Measurements from ENCODE around the gene TMEM273. TPM values are rescaled to one million over a fixed set of nuclear protein-coding genes. Genes with fewer than 3 reads are reported as not detected.

Gene TMEM273
- total and polyA plus RNA-seq, 2 of the 4 experiments (the other 2 are of a cell fraction) = not detected

DNA sequence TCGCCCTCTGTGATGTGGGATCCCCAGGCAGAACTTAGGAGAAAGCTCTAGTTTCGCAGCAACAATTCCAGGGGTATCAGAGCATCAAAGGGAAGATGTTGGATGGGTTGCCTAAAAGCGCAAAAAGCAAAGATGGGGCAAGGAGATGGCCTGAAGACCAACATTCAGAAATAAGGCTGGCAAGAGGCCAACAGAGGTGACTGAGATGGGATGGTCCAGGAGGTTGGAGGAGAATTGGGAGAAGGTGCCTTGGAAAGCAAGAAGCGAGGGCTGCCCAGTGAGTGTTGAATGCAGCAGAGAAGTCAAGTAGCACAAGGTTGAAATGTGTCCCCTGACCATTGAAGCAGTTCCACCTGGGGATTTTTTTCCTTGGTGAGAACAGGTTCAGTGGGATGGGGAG is 38.4 kb upstream of the TMEM273 start:
- Histone ChIP-seq H2BK120ac (ENCODE audit: low read depth, low read length) (no peak overlapping the region), H4K8ac (ENCODE audit: low read depth in 2 of 2, low read length in 2 of 2) (no peak overlapping the region), H3K9me1 (ENCODE audit: insufficient read depth, low read length) (no peaks in the 10 kb centered on the region), H2AK5ac (ENCODE audit: low read depth, low read length) (no peak overlapping the region), H4K5ac (ENCODE audit: low read depth, low read length) (no peak overlapping the region), H3K56ac (ENCODE audit: extremely low read depth, insufficient read depth, low read length) (no peak overlapping the region), H3K18ac (ENCODE audit: low read depth, low read length) (no peak overlapping the region), H3K27ac (ENCODE audit: insufficient read depth, low read length) (no peak overlapping the region), H2BK20ac (ENCODE audit: low read depth, low read length) (no peak overlapping the region), H3K4me3 (ENCODE audit: insufficient read depth, low read depth, low read length) (no peak overlapping the region), H2BK15ac (ENCODE audit: low read depth, low read length) (no peak overlapping the region), H2BK5ac (ENCODE audit: low read depth, low read length, poor library complexity, severe bottlenecking) (no peak overlapping the region), H3K9ac (ENCODE audit: low read depth, low read length) (no peak overlapping the region), H3K4me2 (ENCODE audit: low read depth, low read length) (no peak overlapping the region), H3K79me1 (ENCODE audit: low read depth in 1 of 2, low read length in 2 of 2) (no peaks in the 10 kb centered on the region), H3K4me1 (ENCODE audit: control insufficient read depth, insufficient read depth, low read length) (no peaks in the 10 kb centered on the region), H3K9me3 (ENCODE audit: control insufficient read depth, insufficient read depth, low read length) (no peaks in the 10 kb centered on the region; the same call in 1 of the 2 replicates), H4K20me1 (ENCODE audit: insufficient read depth, low read length) (no peaks in the 10 kb centered on the region), H3K27me3 (ENCODE audit: control insufficient read depth, insufficient read depth, low read length) (peaks cover 37% of the 10 kb centered on the region), H3K4ac (ENCODE audit: low read depth, low read length) (no peak overlapping the region), H2AFZ (replicated peaks; ENCODE audit: low read length, poor library complexity) (no peak overlapping the region), H3K14ac (replicated peaks; ENCODE audit: low read depth, low read length) (no peak overlapping the region), H3K23ac (ENCODE audit: low read depth, low read length) (no peak overlapping the region), H4K91ac (ENCODE audit: insufficient read depth, low read depth, low read length) (no peak overlapping the region), H2AK9ac (replicated peaks; ENCODE audit: low read depth, low read length, poor library complexity) (no peak overlapping the region), H3K36me3 (ENCODE audit: control insufficient read depth, insufficient read depth, low read length) (no peaks in the 10 kb centered on the region)
- DNase-seq (no peak), ATAC-seq (ENCODE audit: low read depth) (no peak)
- intact Hi-C loops (cut with micrococcal nuclease) = no loop called here
- CTCF ChIA-PET = no interaction called here
- 81% methylated on average over 2 of the region's 4 CpGs; no CpG with 5 or more reads in 1 of the 2 experiments for WGBS, 2 experiments (ENCODE audit: extremely low coverage in 2 of 2, insufficient read length in 1 of 2)
- POLR2A ChIA-PET (ENCODE audit: unreplicated experiment) = no interaction called here
- no TSS peak for BruUV-seq (replicated peaks)
- in situ Hi-C loops (cut with MboI; ENCODE audit: low sequenced_read_pairs) = no loop called here
- dilution Hi-C loops (cut with HindIII; ENCODE audit: low sequenced_read_pairs, unreplicated experiment) = no loop called here
- TF ChIP-seq SMC3 (IDR thresholded peaks at IDR 0.05; ENCODE audit: low read depth, low read length) (no peak), POLR2A (IDR thresholded peaks at IDR 0.05; ENCODE audit: low read depth, low read length) (no peak)
